ENCODE data around the gene LMLN.
"Not testable (repeated sequence)": the region's sequence is repeated elsewhere in the genome, so short reads cannot be mapped to it uniquely, and the experiment has no call there.

The LMLN gene

DNA sequence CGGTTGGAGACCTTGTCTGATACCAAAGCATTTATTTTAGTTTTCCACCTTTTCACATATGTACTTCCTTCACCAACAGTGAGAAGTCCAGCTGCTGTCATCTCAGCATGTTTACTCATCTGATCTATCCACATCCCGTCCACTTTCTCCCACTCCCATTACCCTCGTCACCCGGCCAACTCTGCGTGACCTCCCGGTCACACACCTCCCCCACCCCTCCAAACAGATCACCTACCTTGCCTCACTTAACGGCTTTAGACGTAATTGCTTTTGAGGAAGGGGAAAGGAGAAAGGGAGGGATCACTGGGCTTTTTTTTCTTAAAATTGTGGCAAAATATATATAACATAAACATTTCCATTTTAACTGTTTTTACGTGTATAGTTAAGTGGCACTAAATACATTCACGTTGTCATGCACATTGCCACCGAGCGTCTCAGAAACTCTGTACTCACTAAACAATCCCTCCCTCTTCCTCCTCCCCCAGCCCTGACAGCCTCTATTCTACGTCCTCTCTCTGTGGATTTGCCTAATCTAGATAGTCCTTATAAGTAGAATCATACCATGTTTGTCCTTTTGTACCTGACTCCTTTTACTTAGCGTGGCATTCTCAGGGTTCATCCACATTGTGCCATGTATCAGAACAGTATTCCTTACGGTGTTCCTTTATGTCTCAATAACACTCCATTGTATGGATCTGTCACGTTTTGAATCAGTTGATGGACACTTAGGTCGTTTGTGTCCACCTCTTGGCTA, 67.2 kb downstream of the LMLN start:
- DNase-seq (ENCODE audit: low read depth) = no peak

GRCh38 chr3:198027799-198028390, 67.9 kb downstream of the LMLN start:
- no peak for DNase-seq (ENCODE audit: low read depth)

DNA sequence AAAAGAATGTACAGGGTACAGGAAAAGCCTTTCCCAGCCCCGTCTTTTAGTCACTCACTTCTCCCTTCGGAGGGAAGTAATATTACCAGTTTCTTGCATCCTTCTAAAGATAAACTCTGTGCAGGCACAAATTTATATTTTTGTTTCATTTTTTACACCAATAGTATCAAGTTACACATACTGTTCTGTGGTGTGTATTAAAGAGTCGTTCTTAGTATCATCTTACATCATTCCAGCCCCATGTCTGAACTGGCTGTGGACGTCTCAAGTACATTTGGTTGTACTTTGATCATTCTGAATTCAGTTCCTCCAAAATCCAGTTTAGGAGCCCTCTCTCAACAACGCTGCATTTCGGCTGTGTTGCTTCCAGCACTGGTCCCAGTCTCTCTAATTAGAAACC, 68.7 kb downstream of the LMLN start:
- peak; percentile 61 for DNase-seq (ENCODE audit: low read depth)

GRCh38 chr3:198030125-198030524, 70.1 kb downstream of the LMLN start:
- DNase-seq (ENCODE audit: low read depth) = no peak

- DNase-seq (ENCODE audit: low read depth) = no peak
These were observed 70.7 kb downstream of the LMLN start for GRCh38 chr3:198030726-198031125.

- no peak for DNase-seq (ENCODE audit: low read depth)
These were observed 72.3 kb downstream of the LMLN start for GRCh38 chr3:198032039-198032936.

GRCh38 chr3:198043119-198043518, 83.1 kb downstream of the LMLN start:
- no peak for DNase-seq (ENCODE audit: low read depth)

DNA sequence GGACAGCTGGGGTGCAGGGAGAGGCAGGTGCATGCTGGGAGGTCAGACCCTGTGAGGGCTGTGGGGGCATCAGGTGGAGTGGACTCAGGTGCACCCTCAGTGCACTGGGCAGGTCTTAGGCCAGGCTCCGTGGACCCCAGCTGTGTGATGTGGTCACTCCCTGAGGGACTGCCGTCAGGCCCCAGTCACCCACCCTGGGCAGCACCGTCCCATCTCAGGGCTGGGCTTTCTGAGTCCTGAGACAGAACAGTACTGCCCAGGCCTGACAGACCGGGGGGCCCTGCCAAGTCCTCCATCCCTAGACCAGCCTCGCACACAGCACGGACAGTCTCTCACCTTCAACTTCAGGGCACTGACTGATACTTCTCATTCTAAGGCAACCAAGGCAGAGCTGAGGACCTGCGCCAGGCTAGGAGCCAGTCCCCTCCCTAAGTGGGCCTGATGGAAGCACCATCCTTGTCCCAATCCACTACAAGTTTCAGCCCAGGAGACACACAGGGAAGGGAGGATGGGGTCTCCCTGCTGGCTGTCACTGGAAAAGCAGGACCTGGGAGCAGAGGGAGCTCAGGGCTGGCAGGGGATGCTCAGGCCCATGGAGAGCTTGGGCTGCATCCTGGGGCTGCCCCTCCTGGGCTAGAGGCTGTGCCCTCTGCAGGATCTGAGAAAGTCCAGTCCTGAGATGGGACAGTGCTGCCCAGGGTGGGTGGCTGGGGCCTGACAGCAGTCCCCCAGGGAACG, 86.3 kb downstream of the LMLN start:
- DNase-seq (ENCODE audit: low read depth) = no peak

DNA sequence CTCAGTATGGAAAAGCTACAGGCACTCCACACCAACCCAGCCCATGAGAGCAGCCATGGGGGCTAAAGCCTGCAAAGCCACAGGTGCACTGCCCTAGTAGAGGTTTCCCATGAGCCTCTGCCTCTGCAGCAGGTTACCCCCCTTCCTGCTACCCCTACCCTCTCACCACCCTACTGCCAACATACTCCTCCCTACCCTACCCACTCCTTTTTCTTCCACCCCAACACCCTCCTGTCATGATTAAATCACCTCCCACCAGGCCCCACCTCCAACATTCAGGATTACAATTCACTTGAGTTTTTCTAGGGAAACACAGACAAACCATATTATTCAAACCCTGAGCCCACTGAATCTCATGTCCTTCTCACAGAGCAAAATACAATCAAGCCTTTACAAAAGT, 88.4 kb downstream of the LMLN start:
- DNase-seq (ENCODE audit: low read depth) = no peak

GRCh38 chr3:198051836-198052235, 91.8 kb downstream of the LMLN start:
- DNase-seq (ENCODE audit: low read depth) = no peak

- not testable (repeated sequence) for DNase-seq (ENCODE audit: low read depth)
These were observed 93.4 kb downstream of the LMLN start for GRCh38 chr3:198053462-198053861.

GRCh38 chr3:198061119-198062067, 101.4 kb downstream of the LMLN start:
- no peak for DNase-seq (ENCODE audit: low read depth)

DNA sequence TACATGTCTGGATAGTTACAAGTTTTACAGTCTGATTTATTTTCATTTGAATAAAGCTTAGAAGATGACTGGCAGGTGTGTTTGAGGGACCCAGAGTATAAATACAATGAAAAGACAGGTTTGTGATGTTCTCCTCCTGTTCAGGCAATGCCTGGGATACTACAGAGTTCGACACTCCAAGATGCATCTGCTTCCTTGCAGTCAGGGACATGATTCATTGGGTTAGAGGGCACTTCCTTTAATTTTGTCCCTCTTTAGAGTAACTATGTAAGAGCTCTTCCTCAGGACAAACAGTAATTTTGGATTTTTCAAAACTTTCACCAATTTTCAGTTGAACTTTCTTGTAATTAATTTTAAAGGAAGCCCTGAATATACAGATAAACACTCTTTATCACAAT, 102.0 kb downstream of the LMLN start:
- no peak for DNase-seq (ENCODE audit: low read depth)

DNA sequence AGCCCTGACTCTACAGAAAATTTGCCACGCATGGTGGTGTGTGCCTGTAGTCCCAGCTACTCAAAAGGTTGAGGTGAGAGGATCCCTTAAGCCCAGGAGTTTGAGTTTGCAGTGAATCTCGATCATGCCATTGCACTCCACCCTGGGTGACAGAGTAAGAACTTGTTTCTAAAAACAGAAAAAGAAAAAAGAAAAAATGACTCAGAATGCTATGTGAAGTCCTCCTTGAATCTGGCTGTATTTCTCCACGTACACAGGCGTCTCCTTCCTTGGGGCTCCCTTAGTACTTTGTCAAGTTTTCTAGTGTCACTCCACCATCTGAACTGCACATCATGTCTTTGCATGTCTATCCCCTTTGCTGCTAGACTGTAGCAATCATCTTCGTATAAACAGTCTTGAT, 104.4 kb downstream of the LMLN start:
- no peak for DNase-seq (ENCODE audit: low read depth)

- no peak for DNase-seq (ENCODE audit: low read depth)
These were observed 105.9 kb downstream of the LMLN start for GRCh38 chr3:198065897-198066296.

DNA sequence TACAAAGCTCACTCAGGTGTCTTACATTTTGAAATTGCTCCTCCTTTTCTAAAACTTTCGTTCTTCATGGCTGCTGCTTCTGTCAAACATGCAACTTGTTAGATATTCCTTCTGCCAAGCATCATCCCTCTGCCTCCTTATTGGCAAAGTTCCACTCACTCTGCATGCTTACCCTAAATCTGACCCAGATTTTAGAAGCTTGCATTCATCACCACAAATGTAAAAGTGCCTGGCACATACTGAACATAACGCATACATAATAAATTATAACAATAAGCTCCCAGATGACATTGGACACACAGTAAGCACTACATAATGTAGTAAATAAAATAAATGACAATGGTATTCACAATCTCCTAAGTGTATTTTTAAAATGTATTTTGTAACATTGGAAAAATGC, 107.4 kb downstream of the LMLN start:
- DNase-seq (ENCODE audit: low read depth) = no peak

DNA sequence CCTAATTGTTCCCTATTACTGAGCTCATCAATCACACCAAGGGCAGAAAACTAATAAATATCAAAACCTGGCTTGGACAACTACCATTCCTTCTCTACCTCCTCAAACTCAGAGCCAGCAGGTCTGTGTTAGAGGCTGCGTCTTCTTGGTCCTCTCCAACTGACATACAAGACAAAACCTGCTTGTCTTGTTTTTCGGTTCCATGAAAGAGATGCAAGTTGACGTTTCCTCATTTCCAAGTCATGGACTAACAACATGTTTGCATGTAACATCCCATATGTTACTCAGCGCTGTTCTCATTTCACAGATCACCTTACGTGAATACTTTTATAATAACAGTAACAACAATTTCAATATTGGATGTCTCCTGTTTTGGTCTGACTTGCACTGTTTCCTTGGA, 110.9 kb downstream of the LMLN start:
- no peak for DNase-seq (ENCODE audit: low read depth)

DNA sequence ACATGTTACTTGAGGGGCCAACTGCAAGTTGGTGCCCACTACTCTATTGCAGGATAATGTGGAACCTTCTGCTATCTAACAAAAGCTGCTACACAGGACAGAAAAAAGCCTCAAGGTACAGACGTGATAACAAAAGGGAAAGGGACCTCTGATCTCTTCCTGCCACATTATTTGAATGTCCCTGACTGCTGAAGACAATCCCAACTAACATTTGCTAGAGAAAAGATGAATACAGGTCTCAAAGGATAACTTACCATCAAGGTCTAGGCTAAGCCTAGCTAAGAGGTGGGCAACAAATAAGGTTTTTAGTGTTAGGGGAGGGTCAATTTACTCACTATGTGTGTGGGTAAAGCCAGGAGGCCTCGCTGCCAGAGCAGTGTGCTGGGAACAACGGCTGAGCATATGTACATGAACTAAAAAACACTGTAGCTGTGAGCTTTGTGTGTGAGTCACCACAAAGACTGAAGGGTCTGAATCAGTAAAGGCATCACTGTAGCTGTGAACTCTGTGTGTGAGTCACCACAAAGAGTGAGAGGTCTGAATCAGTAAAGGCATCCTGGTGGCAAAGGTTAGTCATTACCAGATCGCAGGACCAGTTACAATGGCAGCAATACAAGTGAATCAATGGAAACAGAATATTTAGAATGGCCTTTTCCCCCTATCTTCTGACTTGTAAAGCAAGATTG, 111.7 kb downstream of the LMLN start:
- peak; percentile 92 for DNase-seq (ENCODE audit: low read depth)

GRCh38 chr3:198076722-198077308, 116.8 kb downstream of the LMLN start:
- no peak for DNase-seq (ENCODE audit: low read depth)
